ENCODE results near the gene RPS6KL1.
A peak's percentile ranks its signal among the peaks of the same experiment; 100 is the strongest.

Gene RPS6KL1

DNA sequence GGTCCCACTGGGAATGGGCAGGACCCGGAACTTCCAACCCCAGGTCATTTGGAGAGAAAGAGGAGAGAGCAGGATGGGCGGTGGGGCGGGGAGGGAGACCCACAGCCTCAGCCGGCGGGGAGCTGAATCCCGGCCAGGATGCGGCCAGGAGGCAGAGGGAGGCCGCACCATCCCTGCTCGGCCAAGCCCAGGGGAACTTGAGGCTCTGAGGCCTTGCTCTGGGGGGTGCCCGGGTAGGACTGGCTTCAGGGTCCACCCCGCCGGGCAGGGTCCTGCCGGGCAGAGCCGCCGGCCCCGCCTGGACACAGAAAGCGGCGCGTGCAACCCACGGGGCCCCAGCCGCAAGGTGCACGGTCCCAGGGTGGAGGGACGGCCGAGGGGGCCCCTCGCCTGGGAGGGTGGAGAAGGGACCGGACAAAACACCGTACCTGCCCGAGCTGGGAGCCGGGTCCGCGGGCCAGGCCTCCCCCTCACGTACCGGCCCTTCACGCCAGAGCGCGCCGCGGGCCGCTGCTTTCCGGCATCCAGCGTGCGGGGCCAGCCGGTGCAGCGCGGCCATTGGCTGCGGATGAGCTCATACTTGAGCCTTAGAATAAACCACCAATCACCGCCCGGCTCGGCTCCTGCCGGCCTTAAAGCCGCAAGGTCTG is at the start of gene RPS6KL1:
Gene RPS6KL1, minus strand, starts transcription at position 509 of the 650 bp plus-strand sequence. CDS start 1,719 bp downstream, outside the sequence.
- DNase-seq = peak; percentile 19 to 87 (median 70)

- DNase-seq = no peak
Observed at GRCh38 chr14:74968811-74969210, 45.8 kb upstream of the RPS6KL1 start.

GRCh38 chr14:74965486-74966153 is 42.6 kb upstream of the RPS6KL1 start:
- no peak for DNase-seq

GRCh38 chr14:74964787-74965485 is 41.9 kb upstream of the RPS6KL1 start:
- DNase-seq = no peak

- DNase-seq = peak in 1 of 14 donors; percentile 24
Observed at GRCh38 chr14:74963705-74964271, 40.7 kb upstream of the RPS6KL1 start.

GRCh38 chr14:74963178-74963704 is 40.2 kb upstream of the RPS6KL1 start:
- DNase-seq = no peak

- no peak for DNase-seq
Observed at GRCh38 chr14:74962493-74962892, 39.4 kb upstream of the RPS6KL1 start.

GRCh38 chr14:74962046-74962445 is 39.0 kb upstream of the RPS6KL1 start:
- DNase-seq = no peak

- no peak for DNase-seq
Observed at GRCh38 chr14:74961238-74961911, 38.3 kb upstream of the RPS6KL1 start.

DNA sequence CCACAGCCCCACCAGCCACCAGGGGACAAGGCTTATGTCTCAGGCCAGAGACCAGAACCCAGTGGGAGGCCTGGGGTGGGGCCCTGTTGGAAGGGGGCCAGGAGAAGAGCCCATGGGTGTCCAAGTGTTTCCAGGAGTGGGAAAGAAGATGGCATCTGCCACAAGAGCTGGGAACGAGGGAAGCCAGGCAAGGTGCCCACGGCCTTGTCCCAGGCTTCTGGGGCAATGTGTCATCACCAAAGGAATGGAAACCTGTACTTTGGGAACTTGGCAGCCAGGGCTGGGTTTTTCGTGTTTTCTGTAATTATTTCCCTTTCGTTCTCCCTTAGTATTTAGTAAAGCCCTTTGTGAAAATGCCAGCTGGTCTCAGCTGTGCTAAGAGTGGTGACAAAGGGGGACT is 37.7 kb upstream of the RPS6KL1 start:
- peak in 1 of 14 donors; percentile 37 for DNase-seq

GRCh38 chr14:74959596-74960180 is 36.6 kb upstream of the RPS6KL1 start:
- no peak for DNase-seq

DNA sequence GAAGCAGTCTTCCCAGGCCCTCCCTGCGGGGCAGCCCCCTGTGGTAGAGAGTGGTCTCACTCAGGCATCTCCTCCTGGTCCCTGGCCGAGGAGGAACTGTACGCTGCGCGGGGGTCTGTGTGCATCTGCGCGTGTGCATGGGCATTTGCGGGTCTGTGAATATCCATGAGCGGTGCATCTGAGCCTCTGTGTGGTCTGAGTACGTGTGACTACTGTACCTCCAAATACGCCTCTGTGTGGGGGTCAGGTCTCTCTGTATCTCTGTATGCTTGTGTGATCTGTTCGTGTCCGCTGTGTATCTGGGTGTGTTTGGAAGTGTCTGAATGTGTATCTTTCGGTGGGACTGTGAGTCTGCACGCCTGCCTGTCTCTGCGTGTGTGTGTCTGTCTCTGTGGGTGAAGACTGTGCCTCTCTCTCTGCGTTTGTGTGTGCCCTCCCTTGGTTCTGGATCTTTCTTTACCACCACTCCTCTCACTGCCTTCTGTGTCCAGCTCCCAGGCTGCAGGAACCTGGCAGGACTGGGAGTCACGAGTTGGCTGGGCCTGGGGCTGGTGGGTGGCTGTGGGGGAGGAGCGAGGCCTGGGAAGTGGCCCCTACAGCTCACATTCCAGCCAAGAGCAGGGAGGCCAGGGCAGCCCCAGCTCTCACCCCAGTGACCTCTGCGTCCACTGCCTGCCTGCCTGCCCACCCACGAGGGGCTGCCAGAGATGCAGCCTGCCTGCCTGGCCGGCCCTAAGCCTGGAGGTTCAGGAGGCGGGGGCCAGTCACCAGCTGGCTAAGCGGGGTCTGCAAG is 33.4 kb upstream of the RPS6KL1 start:
- DNase-seq = peak in 3 of 14 donors; percentile 9 to 36 (median 26)

DNA sequence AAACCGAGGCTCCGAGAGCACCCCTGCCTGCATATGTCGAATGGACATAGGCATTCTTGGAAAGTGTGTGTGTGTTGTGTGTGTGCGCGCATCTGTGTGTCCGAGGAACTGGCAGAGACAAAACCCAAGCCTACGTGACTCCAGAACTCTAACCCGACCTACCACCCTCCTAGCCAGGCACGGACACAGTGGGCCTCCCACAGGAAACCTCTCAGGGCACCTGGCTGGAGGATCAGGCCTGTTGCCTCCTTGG is 32.9 kb upstream of the RPS6KL1 start:
- DNase-seq = no peak

GRCh38 chr14:74955229-74956026 is 32.4 kb upstream of the RPS6KL1 start, which contains the start of gene PGF:
TSS of gene PGF (minus strand) at chr14:74955597. CDS start at chr14:74955242, 355 bp downstream.
- peak in 4 of 14 donors; percentile 8 to 45 (median 27) for DNase-seq

- no peak for DNase-seq
Observed at GRCh38 chr14:74954947-74955228, 31.8 kb upstream of the RPS6KL1 start.

- DNase-seq = peak in 1 of 14 donors; percentile 37
Observed at GRCh38 chr14:74954232-74954946, 31.3 kb upstream of the RPS6KL1 start.

DNA sequence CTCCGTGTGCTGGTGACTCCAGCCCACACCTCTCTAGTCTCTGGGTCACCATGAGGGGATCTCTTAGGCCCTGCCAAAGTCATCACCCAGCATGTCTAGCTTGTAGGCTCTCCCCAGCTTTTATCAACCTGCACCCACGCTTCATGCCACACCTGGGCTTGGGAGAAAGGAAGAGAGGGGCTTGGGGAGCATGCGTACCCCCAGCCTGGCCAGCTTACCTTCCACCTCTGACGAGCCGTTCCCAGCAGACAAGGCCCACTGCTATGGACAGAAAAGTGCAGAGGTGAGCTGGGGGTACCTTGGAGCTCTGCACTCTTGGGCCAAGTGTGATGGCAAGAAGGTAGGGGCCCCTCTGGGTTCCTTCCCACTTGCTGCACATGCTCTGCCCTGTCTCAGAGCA is 30.6 kb upstream of the RPS6KL1 start:
- no peak for DNase-seq

- no peak for DNase-seq
Observed at GRCh38 chr14:74952697-74953484, 29.8 kb upstream of the RPS6KL1 start.

GRCh38 chr14:74952180-74952665 is 29.2 kb upstream of the RPS6KL1 start:
- DNase-seq = no peak

Measured in C1 segment of cervical spinal cord (tissue), 14 donors.